RWPE2 (cell line): ENCODE results near the gene ELOVL7.

Experiments used
- ATAC-seq: fragments of 200-7000 bp; cut with Tn5 transposase; 3 replicates; pipeline ENCODE4 v1.9.1; 2021; ENCODE audit warnings: low read depth
- DNase-seq: peaks from one replicate; pipeline ENCODE4 v3.0.0-alpha.2; 2020; ENCODE audit warnings: low spot score
- H3K27ac ChIP-seq: fragments of 450-650 bp; 2 replicates; pipeline ENCODE4 v1.5.1; 2017; ENCODE audit warnings: mild to moderate bottlenecking; ENCODE audit not compliant: poor library complexity, severe bottlenecking
- H3K27me3 ChIP-seq: fragments of 250-450 bp; sonication (Bioruptor Pico); 2 replicates; pipeline ENCODE4 v1.5.1; 2021; ENCODE audit warnings: mild to moderate bottlenecking, moderate library complexity; ENCODE audit not compliant: insufficient read depth, poor library complexity, severe bottlenecking
- H3K36me3 ChIP-seq: fragments of 250-450 bp; sonication (Bioruptor Pico); 2 replicates; pipeline ENCODE4 v1.5.1; 2020; ENCODE audit warnings: low read depth, mild to moderate bottlenecking, moderate library complexity
- H3K4me1 ChIP-seq: fragments of 250-450 bp; sonication (Bioruptor Pico); 2 replicates; pipeline ENCODE4 v1.5.1; 2021; ENCODE audit warnings: mild to moderate bottlenecking, moderate library complexity; ENCODE audit not compliant: insufficient read depth, poor library complexity, severe bottlenecking
- H3K4me3 ChIP-seq: fragments of 250-450 bp; sonication (Bioruptor Pico); 2 replicates; pipeline ENCODE4 v1.5.1; 2021; ENCODE audit warnings: mild to moderate bottlenecking, moderate library complexity; ENCODE audit not compliant: severe bottlenecking
- H3K9me3 ChIP-seq: fragments of 250-450 bp; sonication (Bioruptor Pico); 2 replicates; pipeline ENCODE4 v1.5.1; 2021; ENCODE audit warnings: mild to moderate bottlenecking, moderate library complexity; ENCODE audit not compliant: severe bottlenecking
- CTCF ChIP-seq: fragments of 450-650 bp; IDR thresholded peaks from one replicate; pipeline ENCODE4 v1.5.1; 2017; ENCODE audit warnings: mild to moderate bottlenecking, moderate library complexity; ENCODE audit not compliant: poor library complexity, severe bottlenecking

The ELOVL7 gene

GRCh38 chr5:60827201-60827600, 16.9 kb downstream of the ELOVL7 start:
- Histone ChIP-seq H3K27ac (no peak overlapping the region), H3K4me1 (no peaks in the 10 kb centered on the region)

GRCh38 chr5:60826653-60827052, 17.4 kb downstream of the ELOVL7 start:
- Histone ChIP-seq H3K27ac (no peak overlapping the region), H3K9me3 (no peaks in the 10 kb centered on the region), H3K27me3 (no peaks in the 10 kb centered on the region), H3K36me3 (no peaks in the 10 kb centered on the region), H3K4me1 (no peaks in the 10 kb centered on the region), H3K4me3 (no peak overlapping the region)
- no peak for TF ChIP-seq CTCF
- ATAC-seq = no peak
- DNase-seq = no peak

More at GRCh38 chr5:60827201-60827600, 16.9 kb downstream of the ELOVL7 start:
- TF ChIP-seq CTCF = no peak
- H3K27me3 ChIP-seq = no peaks in the 10 kb centered on the region
- no peaks in the 10 kb centered on the region for H3K9me3 ChIP-seq
- no peak overlapping the region for H3K4me3 ChIP-seq
- DNase-seq (no peak), ATAC-seq (no peak)
- H3K36me3 ChIP-seq = no peaks in the 10 kb centered on the region

GRCh38 chr5:60823574-60823973, 20.5 kb downstream of the ELOVL7 start:
- TF ChIP-seq CTCF = no peak
- Histone ChIP-seq H3K27me3 (no peaks in the 10 kb centered on the region), H3K4me1 (no peaks in the 10 kb centered on the region), H3K9me3 (no peaks in the 10 kb centered on the region), H3K4me3 (no peak overlapping the region), H3K27ac (no peak overlapping the region), H3K36me3 (no peaks in the 10 kb centered on the region)
- DNase-seq = no peak
- ATAC-seq = no peak

GRCh38 chr5:60822285-60822556, 21.8 kb downstream of the ELOVL7 start:
- DNase-seq (no peak), ATAC-seq (no peak)
- H3K4me3 ChIP-seq = no peak overlapping the region
- no peak for TF ChIP-seq CTCF
- no peaks in the 10 kb centered on the region for H3K27me3 ChIP-seq
- H3K4me1 ChIP-seq = no peaks in the 10 kb centered on the region
- no peak overlapping the region for H3K27ac ChIP-seq
- H3K9me3 ChIP-seq = no peaks in the 10 kb centered on the region
- H3K36me3 ChIP-seq = no peaks in the 10 kb centered on the region

GRCh38 chr5:60821488-60822284, 22.4 kb downstream of the ELOVL7 start:
- no peaks in the 10 kb centered on the region for H3K4me1 ChIP-seq
- H3K36me3 ChIP-seq = no peaks in the 10 kb centered on the region
- ATAC-seq (no peak; the same call in 2 of the 3 replicates), DNase-seq (no peak)
- H3K4me3 ChIP-seq = no peak overlapping the region
- no peak for TF ChIP-seq CTCF
- no peaks in the 10 kb centered on the region for H3K9me3 ChIP-seq
- no peaks in the 10 kb centered on the region for H3K27me3 ChIP-seq
- no peak overlapping the region for H3K27ac ChIP-seq
